OCI-LY3 (cell line): ENCODE results near the gene SHROOM3.

Experiments used
- H2AFZ ChIP-seq: fragments of 200-600, 300-600 bp; shearing (Covaris generic); 2 replicates; pipeline ENCODE4 v1.6.0; 2014; ENCODE audit warnings: antibody characterized with exemption, low read depth, low read length
- H3K27ac ChIP-seq: fragments of 200-600, 300-600 bp; sonication (generic); 2 replicates; pipeline ENCODE4 v1.5.1; 2014; ENCODE audit warnings: mild to moderate bottlenecking, low read length, moderate library complexity, mixed read lengths
- H3K27me3 ChIP-seq: fragments of 200-600, 300-600 bp; sonication (generic); 2 replicates; pipeline ENCODE4 v1.6.1; 2014; ENCODE audit warnings: low read depth, low read length, mixed read lengths
- H3K36me3 ChIP-seq: fragments of 200-600, 300-600 bp; sonication (generic); replicated peaks from 2 replicates; pipeline ENCODE3; 2014; ENCODE audit warnings: low read depth, low read length, mixed read lengths
- H3K4me1 ChIP-seq: fragments of 300-600, 200-600 bp; sonication (generic); 2 replicates; pipeline ENCODE4 v1.6.1; 2014; ENCODE audit warnings: low read length, mixed read lengths
- H3K4me2 ChIP-seq: fragments of 200-600, 300-600 bp; sonication (generic); 2 replicates; pipeline ENCODE4 v1.6.1; 2014; ENCODE audit warnings: low read length, mixed read lengths
- H3K4me3 ChIP-seq: fragments of 300-600, 200-600 bp; sonication (generic); 2 replicates; pipeline ENCODE4 v1.5.1; 2014; ENCODE audit warnings: antibody characterized with exemption, mild to moderate bottlenecking, low read length, moderate library complexity
- H3K79me2 ChIP-seq: fragments of 300-600, 200-600 bp; shearing (Covaris generic); 2 replicates; pipeline ENCODE4 v1.6.1; 2014; ENCODE audit warnings: mild to moderate bottlenecking, low read length, mixed read lengths
- H3K9ac ChIP-seq: fragments of 300-600, 200-600 bp; shearing (Covaris generic); 2 replicates; pipeline ENCODE4 v1.6.0; 2014; ENCODE audit warnings: mild to moderate bottlenecking, low read length, moderate library complexity
- H3K9me3 ChIP-seq: fragments of 200-600, 300-600 bp; shearing (Covaris generic); 2 replicates; pipeline ENCODE4 v1.6.1; 2014; ENCODE audit warnings: low read length, mixed read lengths; ENCODE audit not compliant: insufficient read depth
- H4K20me1 ChIP-seq: fragments of 200-600, 300-600 bp; sonication (generic); 2 replicates; pipeline ENCODE4 v1.6.1; 2016; ENCODE audit warnings: low read length, mixed read lengths; ENCODE audit not compliant: insufficient read depth
- EZH2phosphoT487 ChIP-seq: fragments of 200-600 bp; shearing (Covaris generic); IDR thresholded peaks from 2 replicates; pipeline ENCODE4 v1.6.1; 2018; ENCODE audit warnings: antibody characterized with exemption, mixed run types, low read depth
- TF ChIP-seq, protein P1 (sequence below): fragments of 200-600, 300-600 bp; sonication (generic); IDR thresholded peaks from 2 replicates; pipeline ENCODE4 v1.5.1; 2014; ENCODE audit warnings: antibody characterized with exemption, low read length, low read depth

Gene SHROOM3

DNA sequence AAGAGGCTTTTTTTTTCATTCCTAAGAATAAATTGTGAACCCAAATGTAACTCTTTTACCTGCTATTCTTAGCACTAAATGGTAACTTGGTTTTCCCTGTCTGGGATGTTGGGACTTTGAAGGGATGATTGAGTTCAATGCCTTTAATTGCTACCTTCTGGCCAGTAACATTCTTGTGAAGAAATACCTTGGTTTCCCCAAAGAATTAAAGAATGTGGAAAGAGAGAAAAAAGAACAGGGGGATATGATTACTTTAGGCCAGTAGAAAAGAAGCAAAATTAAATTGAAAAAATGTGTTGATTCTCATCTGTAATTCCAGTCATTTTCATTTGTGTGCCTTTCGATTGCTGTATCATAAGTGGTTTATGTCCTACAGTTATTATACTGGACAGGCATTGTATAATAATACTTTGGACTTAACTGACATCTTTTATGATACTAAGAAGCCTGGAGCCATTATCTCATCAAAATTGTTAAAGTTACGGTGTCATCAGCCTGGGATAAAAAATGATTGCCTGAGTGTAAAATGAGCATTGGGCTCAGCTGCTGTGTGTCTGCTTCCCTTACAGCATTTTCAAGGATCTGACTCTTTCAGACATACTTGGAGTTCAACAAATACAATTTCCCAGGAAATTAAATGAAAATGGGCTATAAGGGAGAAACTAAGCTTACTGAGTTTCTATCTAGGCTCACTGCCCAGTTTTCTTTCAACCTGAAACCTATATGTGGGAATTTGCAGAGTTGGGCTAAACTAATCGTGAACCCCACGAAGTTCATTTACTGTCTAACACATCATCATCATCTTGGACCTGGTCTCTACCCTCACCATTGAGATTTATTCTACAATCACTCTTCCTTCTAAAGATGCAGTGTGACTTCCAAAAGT lies 146.3 kb downstream of the SHROOM3 start:
- no peaks in the 10 kb centered on the region for H3K79me2 ChIP-seq
- H3K4me1 ChIP-seq: no peaks in the 10 kb centered on the region
- no peak overlapping the region for H3K9ac ChIP-seq
- no peak overlapping the region for H3K4me2 ChIP-seq
- no peak overlapping the region for H3K4me3 ChIP-seq
- no peak overlapping the region for H3K27ac ChIP-seq
- no peaks in the 10 kb centered on the region for H3K9me3 ChIP-seq
- H2AFZ ChIP-seq: no peak overlapping the region
- no peaks in the 10 kb centered on the region for H4K20me1 ChIP-seq
- H3K36me3 ChIP-seq: no peaks in the 10 kb centered on the region
- TF ChIP-seq, protein P1, sequence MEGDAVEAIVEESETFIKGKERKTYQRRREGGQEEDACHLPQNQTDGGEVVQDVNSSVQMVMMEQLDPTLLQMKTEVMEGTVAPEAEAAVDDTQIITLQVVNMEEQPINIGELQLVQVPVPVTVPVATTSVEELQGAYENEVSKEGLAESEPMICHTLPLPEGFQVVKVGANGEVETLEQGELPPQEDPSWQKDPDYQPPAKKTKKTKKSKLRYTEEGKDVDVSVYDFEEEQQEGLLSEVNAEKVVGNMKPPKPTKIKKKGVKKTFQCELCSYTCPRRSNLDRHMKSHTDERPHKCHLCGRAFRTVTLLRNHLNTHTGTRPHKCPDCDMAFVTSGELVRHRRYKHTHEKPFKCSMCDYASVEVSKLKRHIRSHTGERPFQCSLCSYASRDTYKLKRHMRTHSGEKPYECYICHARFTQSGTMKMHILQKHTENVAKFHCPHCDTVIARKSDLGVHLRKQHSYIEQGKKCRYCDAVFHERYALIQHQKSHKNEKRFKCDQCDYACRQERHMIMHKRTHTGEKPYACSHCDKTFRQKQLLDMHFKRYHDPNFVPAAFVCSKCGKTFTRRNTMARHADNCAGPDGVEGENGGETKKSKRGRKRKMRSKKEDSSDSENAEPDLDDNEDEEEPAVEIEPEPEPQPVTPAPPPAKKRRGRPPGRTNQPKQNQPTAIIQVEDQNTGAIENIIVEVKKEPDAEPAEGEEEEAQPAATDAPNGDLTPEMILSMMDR: no peak
- TF ChIP-seq EZH2phosphoT487: no peak
- H3K27me3 ChIP-seq: peaks cover 35% of the 10 kb centered on the region

DNA sequence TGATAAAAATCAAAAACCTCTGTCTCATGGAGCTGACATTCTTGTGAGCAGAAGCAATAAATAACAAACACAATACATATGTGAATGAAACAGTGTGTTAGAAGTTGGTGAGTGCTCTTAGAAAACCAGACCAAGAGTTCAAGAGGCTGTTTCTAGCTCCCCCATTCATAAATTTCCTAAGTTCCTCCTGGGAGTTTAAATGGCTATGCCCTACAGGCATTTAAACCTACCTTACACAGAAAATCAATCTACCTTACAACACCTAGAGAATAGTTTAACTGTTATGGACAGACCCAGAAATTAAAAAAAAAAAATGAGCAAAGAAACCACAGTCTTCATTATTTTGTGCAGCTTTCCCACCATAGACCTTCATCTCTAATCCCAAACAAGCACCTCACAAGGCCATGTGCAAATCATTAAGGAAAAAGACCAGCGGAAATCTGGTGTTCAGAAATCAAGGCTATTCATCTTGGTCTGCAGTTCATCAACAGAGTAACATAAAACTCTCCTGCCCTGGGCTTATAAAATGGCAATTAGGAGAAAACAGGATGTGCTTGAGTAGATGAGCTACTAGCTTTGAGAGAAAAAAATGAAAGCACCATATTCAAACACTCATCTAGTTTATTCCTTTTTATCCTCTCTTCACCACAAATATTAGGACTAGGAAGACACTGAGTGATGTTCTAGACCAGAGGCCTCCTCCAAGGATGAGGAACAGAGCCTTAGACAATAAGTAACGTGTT lies 147.2 kb downstream of the SHROOM3 start:
- no peaks in the 10 kb centered on the region for H3K79me2 ChIP-seq
- peaks cover 35% of the 10 kb centered on the region for H3K27me3 ChIP-seq
- no peak overlapping the region for H2AFZ ChIP-seq
- no peaks in the 10 kb centered on the region for H4K20me1 ChIP-seq
- H3K4me1 ChIP-seq: no peaks in the 10 kb centered on the region
- H3K9ac ChIP-seq: no peak overlapping the region
- no peak overlapping the region for H3K4me2 ChIP-seq
- TF ChIP-seq, protein P1: no peak
- TF ChIP-seq EZH2phosphoT487: no peak
- no peaks in the 10 kb centered on the region for H3K9me3 ChIP-seq
- H3K36me3 ChIP-seq: no peaks in the 10 kb centered on the region
- H3K27ac ChIP-seq: no peak overlapping the region
- no peak overlapping the region for H3K4me3 ChIP-seq

DNA sequence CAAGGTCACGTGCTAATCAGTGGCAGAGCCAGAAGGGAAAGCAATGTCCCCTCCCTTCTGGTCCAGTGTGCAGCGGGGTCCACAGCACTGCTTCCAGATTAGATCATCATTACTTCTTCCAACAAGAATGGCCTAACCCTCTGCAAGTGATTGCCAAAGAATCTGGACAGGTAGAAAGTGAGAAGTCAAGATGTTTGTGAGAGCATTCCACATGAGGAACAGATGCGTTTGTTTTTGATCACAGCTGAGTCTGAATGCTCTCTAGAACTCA lies 147.7 kb downstream of the SHROOM3 start:
- no peaks in the 10 kb centered on the region for H3K4me1 ChIP-seq
- H2AFZ ChIP-seq: no peak overlapping the region
- no peak overlapping the region for H3K27ac ChIP-seq
- TF ChIP-seq, protein P1: no peak
- no peak for TF ChIP-seq EZH2phosphoT487
- no peaks in the 10 kb centered on the region for H3K9me3 ChIP-seq
- no peaks in the 10 kb centered on the region for H3K79me2 ChIP-seq
- peaks cover 33% of the 10 kb centered on the region for H3K27me3 ChIP-seq
- H3K4me3 ChIP-seq: no peak overlapping the region
- no peaks in the 10 kb centered on the region for H3K36me3 ChIP-seq
- H3K9ac ChIP-seq: no peak overlapping the region
- no peak overlapping the region for H3K4me2 ChIP-seq
- no peaks in the 10 kb centered on the region for H4K20me1 ChIP-seq
